ENCODE data around the gene SULT2A1. TPM values are rescaled to one million over a fixed set of nuclear protein-coding genes. Genes with fewer than 3 reads are reported as not detected.
A peak's percentile ranks its signal among the peaks of the same experiment; 100 is the strongest.
"Not testable (repeated sequence)": the region's sequence is repeated elsewhere in the genome, so short reads cannot be mapped to it uniquely, and the experiment has no call there.

SULT2A1 gene, protein sequence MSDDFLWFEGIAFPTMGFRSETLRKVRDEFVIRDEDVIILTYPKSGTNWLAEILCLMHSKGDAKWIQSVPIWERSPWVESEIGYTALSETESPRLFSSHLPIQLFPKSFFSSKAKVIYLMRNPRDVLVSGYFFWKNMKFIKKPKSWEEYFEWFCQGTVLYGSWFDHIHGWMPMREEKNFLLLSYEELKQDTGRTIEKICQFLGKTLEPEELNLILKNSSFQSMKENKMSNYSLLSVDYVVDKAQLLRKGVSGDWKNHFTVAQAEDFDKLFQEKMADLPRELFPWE
- total RNA-seq (not detected), polyA plus RNA-seq (not detected), total RNA-seq (not detected)

DNA sequence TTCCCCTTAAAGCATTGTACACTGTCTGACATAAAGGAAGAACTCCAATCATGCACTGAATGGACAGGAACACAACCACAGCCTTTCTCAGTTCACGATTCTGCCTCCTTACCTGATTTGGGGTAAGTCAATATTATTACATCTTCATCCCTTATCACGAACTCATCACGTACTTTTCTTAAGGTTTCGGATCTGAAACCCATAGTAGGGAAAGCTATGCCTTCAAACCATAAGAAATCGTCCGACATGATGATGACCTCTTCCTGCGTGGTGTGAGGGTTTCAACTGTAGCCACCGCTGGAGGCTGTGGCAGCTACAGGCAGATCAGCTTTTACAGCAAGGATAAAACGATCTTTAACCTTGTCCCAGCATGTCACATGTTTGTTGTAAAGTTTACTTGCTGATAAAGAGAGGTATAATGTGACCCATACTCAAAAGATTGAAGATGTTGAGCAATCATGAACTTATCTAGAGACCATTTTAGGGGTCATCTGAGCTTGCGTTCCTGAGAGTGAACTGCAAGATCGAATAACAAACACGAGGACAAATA is at the start of gene SULT2A1:
SULT2A1 (minus strand) TSS at position 306 of the 550 bp plus-strand sequence; CDS start at position 248, 58 bp downstream.
- no peak for ATAC-seq

DNA sequence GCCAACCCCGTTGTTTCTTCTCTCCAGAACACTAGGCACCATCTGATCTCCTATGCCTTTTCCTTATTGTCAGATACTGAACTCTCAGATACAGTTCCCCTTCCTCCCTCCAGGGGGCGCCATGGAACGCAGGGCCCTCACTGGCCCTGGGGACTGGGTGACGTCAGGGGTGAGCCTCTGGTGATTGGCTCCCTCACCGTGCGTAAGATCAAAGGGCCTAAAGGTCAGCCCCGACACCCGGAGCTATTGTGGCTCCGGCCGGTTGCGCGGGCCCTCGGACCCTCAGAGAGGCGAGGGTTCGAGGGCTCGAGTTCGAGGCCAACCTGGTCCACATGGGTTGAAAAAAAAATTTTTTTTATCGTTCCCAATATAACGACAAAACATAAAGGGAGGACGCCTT is 42.5 kb upstream of the SULT2A1 start:
- POLR2A ChIA-PET; intact Hi-C loops (cut with micrococcal nuclease); H3K27ac ChIP-seq (ENCODE audit: low read depth, low read length); H3K4me1 Mint-ChIP-seq; H3K36me3 ChIP-seq (ENCODE audit: control insufficient read depth in 2 of 3, insufficient read depth in 3 of 3, low read length in 3 of 3); H3K9me3 Mint-ChIP-seq; H3K4me1 ChIP-seq (ENCODE audit: control insufficient read depth in 2 of 2, insufficient read depth in 2 of 2, low read length in 2 of 2); H3K27ac Mint-ChIP-seq; H3K9me3 ChIP-seq (ENCODE audit: control insufficient read depth in 2 of 3, low read length in 3 of 3); H3K27me3 Mint-ChIP-seq; ATAC-seq; CTCF ChIA-PET; H3K4me3 ChIP-seq (ENCODE audit: low read length); H3K4me3 Mint-ChIP-seq; H3K27me3 ChIP-seq (ENCODE audit: control insufficient read depth in 2 of 2, insufficient read depth in 2 of 2, low read length in 2 of 2); H3K36me3 Mint-ChIP-seq: not testable (repeated sequence)
- peak in 1 of 9 donors; percentile 7 for DNase-seq

More for the DNA sequence above, at the start of gene SULT2A1:
- Mint-ChIP-seq H3K36me3 (no peaks in the 10 kb centered on the region), H3K4me1 (peaks cover 0 to 3% (median 0%) of the 10 kb centered on the region in 7 donors), H3K4me3 (no peak within 1 kb of the TSS), H3K9me3 (peaks cover 0 to 2% (median 0%) of the 10 kb centered on the region in 11 donors), H3K27ac (no peak within 1 kb of the TSS), H3K27me3 (peaks cover 2 to 36% (median 21%) of the 10 kb centered on the region in 5 donors)
- Histone ChIP-seq H3K27me3 (ENCODE audit: control insufficient read depth in 2 of 2, insufficient read depth in 2 of 2, low read length in 2 of 2) (no peaks in the 10 kb centered on the region), H3K27ac (ENCODE audit: low read depth, low read length) (no peak within 1 kb of the TSS), H3K4me1 (ENCODE audit: control insufficient read depth in 2 of 2, insufficient read depth in 2 of 2, low read length in 2 of 2) (no peaks in the 10 kb centered on the region), H3K4me3 (ENCODE audit: low read length) (no peak within 1 kb of the TSS), H3K36me3 (ENCODE audit: control insufficient read depth in 2 of 3, insufficient read depth in 3 of 3, low read length in 3 of 3) (no peaks in the 10 kb centered on the region), H3K9me3 (ENCODE audit: control insufficient read depth in 2 of 3, low read length in 3 of 3) (no peaks in the 10 kb centered on the region)
- POLR2A ChIA-PET, result no interaction called here
- CTCF ChIA-PET, result no interaction called here
- intact Hi-C loops (cut with micrococcal nuclease), result no loop called here
- no peak for DNase-seq

- H3K27me3 ChIP-seq (ENCODE audit: control insufficient read depth in 2 of 2, insufficient read depth in 2 of 2, low read length in 2 of 2); H3K9me3 ChIP-seq (ENCODE audit: control insufficient read depth in 2 of 3, low read length in 3 of 3); H3K4me3 ChIP-seq (ENCODE audit: low read length); POLR2A ChIA-PET; H3K27ac ChIP-seq (ENCODE audit: low read depth, low read length); H3K36me3 Mint-ChIP-seq; CTCF ChIA-PET; H3K9me3 Mint-ChIP-seq; H3K4me1 Mint-ChIP-seq; H3K27ac Mint-ChIP-seq; intact Hi-C loops (cut with micrococcal nuclease); H3K4me1 ChIP-seq (ENCODE audit: control insufficient read depth in 2 of 2, insufficient read depth in 2 of 2, low read length in 2 of 2); H3K27me3 Mint-ChIP-seq; H3K36me3 ChIP-seq (ENCODE audit: control insufficient read depth in 2 of 3, insufficient read depth in 3 of 3, low read length in 3 of 3); ATAC-seq: not testable (repeated sequence)
- DNase-seq, result peak in 8 of 9 donors; percentile 81 to 96 (median 90)
- peak overlapping the region in 1 of 10 donors; percentile 50 for H3K4me3 Mint-ChIP-seq
Observed at GRCh38 chr19:47920107-47920506, 34.0 kb upstream of the SULT2A1 start.

GRCh38 chr19:47910191-47910590 is 24.1 kb upstream of the SULT2A1 start:
- H3K36me3 ChIP-seq (ENCODE audit: control insufficient read depth in 2 of 3, insufficient read depth in 3 of 3, low read length in 3 of 3); H3K36me3 Mint-ChIP-seq; H3K27me3 Mint-ChIP-seq; H3K9me3 ChIP-seq (ENCODE audit: control insufficient read depth in 2 of 3, low read length in 3 of 3); intact Hi-C loops (cut with micrococcal nuclease); H3K9me3 Mint-ChIP-seq; H3K4me1 Mint-ChIP-seq; DNase-seq; H3K27ac Mint-ChIP-seq; CTCF ChIA-PET; H3K4me1 ChIP-seq (ENCODE audit: control insufficient read depth in 2 of 2, insufficient read depth in 2 of 2, low read length in 2 of 2); H3K4me3 Mint-ChIP-seq; H3K27me3 ChIP-seq (ENCODE audit: control insufficient read depth in 2 of 2, insufficient read depth in 2 of 2, low read length in 2 of 2); POLR2A ChIA-PET; ATAC-seq; H3K27ac ChIP-seq (ENCODE audit: low read depth, low read length); H3K4me3 ChIP-seq (ENCODE audit: low read length): not testable (repeated sequence)

DNA sequence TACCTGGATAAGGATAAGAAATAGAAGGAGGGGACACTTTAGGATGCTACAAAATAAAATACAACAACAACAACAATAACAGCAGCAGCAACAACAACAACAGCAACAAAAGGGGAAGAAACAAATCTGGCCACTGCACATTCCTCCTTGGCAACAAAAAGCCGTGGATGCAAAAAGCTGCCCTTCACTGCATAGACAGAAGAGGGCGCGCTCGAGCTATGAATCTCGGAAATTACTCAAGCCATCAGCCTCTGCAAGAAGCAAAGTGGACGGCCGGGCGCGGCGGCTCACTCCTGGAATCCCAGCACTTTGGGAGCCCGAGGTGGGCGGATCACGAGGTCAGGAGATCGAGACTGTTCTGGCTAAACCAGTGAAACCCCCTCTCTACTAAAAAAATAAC is 23.2 kb upstream of the SULT2A1 start:
- H3K4me1 ChIP-seq (ENCODE audit: control insufficient read depth in 2 of 2, insufficient read depth in 2 of 2, low read length in 2 of 2); POLR2A ChIA-PET; H3K36me3 ChIP-seq (ENCODE audit: control insufficient read depth in 2 of 3, insufficient read depth in 3 of 3, low read length in 3 of 3); H3K27ac ChIP-seq (ENCODE audit: low read depth, low read length); intact Hi-C loops (cut with micrococcal nuclease); H3K27me3 ChIP-seq (ENCODE audit: control insufficient read depth in 2 of 2, insufficient read depth in 2 of 2, low read length in 2 of 2); H3K27me3 Mint-ChIP-seq; H3K4me1 Mint-ChIP-seq; H3K27ac Mint-ChIP-seq; H3K36me3 Mint-ChIP-seq; H3K4me3 ChIP-seq (ENCODE audit: low read length); H3K9me3 ChIP-seq (ENCODE audit: control insufficient read depth in 2 of 3, low read length in 3 of 3); ATAC-seq; CTCF ChIA-PET; H3K9me3 Mint-ChIP-seq; H3K4me3 Mint-ChIP-seq: not testable (repeated sequence)
- DNase-seq, result peak; percentile 31 to 80 (median 71)

- ATAC-seq (no peak), DNase-seq (no peak)
- H3K27ac Mint-ChIP-seq, result no peak overlapping the region
- H3K4me3 Mint-ChIP-seq, result no peak overlapping the region
- H3K27me3 ChIP-seq (ENCODE audit: control insufficient read depth in 2 of 2, insufficient read depth in 2 of 2, low read length in 2 of 2), result no peaks in the 10 kb centered on the region
- peaks cover 0 to 3% (median 0%) of the 10 kb centered on the region in 11 donors for H3K9me3 Mint-ChIP-seq
- no peaks in the 10 kb centered on the region for H3K4me1 Mint-ChIP-seq
- no peak overlapping the region for H3K4me3 ChIP-seq (ENCODE audit: low read length)
- peaks cover 0 to 22% (median 11%) of the 10 kb centered on the region in 5 donors for H3K27me3 Mint-ChIP-seq
- no peaks in the 10 kb centered on the region for H3K9me3 ChIP-seq (ENCODE audit: control insufficient read depth in 2 of 3, low read length in 3 of 3)
- H3K36me3 Mint-ChIP-seq, result peaks cover 0 to 2% (median 0%) of the 10 kb centered on the region in 5 donors
- intact Hi-C loops (cut with micrococcal nuclease), result no loop called here
- H3K27ac ChIP-seq (ENCODE audit: low read depth, low read length), result no peak overlapping the region
- ChIA-PET POLR2A (no interaction called here), CTCF (no interaction called here)
- no peaks in the 10 kb centered on the region for H3K4me1 ChIP-seq (ENCODE audit: control insufficient read depth in 2 of 2, insufficient read depth in 2 of 2, low read length in 2 of 2)
- no peaks in the 10 kb centered on the region for H3K36me3 ChIP-seq (ENCODE audit: control insufficient read depth in 2 of 3, insufficient read depth in 3 of 3, low read length in 3 of 3)
Observed at GRCh38 chr19:47901370-47901769, 15.3 kb upstream of the SULT2A1 start.

DNA sequence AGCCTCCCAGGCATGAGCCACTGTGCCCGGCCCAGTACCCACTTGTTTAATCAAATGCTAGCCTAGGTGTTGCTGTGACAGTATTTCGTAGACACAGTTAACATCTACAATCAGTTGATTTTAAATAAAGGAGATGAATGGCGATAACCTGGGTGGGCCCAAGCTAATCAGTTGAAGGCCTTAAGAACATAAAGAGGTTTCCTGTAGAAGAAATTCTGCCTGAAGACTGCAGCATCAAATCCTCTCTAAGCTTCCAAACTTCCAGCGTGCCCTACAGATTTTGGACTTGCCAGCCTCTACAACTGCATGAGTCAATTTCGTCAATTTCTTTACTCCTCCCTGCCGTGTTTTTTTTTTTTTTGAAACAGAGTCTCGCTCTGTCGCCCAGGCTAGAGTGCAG is 13.2 kb upstream of the SULT2A1 start:
- Mint-ChIP-seq H3K4me3 (no peak overlapping the region), H3K27me3 (peaks cover 0 to 22% (median 11%) of the 10 kb centered on the region in 5 donors), H3K4me1 (no peaks in the 10 kb centered on the region), H3K27ac (no peak overlapping the region), H3K9me3 (peaks cover 0 to 9% (median 3%) of the 10 kb centered on the region in 11 donors), H3K36me3 (peaks cover 0 to 6% (median 0%) of the 10 kb centered on the region in 5 donors)
- no peaks in the 10 kb centered on the region for H3K4me1 ChIP-seq (ENCODE audit: control insufficient read depth in 2 of 2, insufficient read depth in 2 of 2, low read length in 2 of 2)
- ChIA-PET CTCF (no interaction called here), POLR2A (no interaction called here)
- DNase-seq (no peak), ATAC-seq (no peak)
- no peaks in the 10 kb centered on the region for H3K27me3 ChIP-seq (ENCODE audit: control insufficient read depth in 2 of 2, insufficient read depth in 2 of 2, low read length in 2 of 2)
- intact Hi-C loops (cut with micrococcal nuclease), result no loop called here
- H3K9me3 ChIP-seq (ENCODE audit: control insufficient read depth in 2 of 3, low read length in 3 of 3), result no peaks in the 10 kb centered on the region
- H3K4me3 ChIP-seq (ENCODE audit: low read length), result no peak overlapping the region
- no peaks in the 10 kb centered on the region for H3K36me3 ChIP-seq (ENCODE audit: control insufficient read depth in 2 of 3, insufficient read depth in 3 of 3, low read length in 3 of 3)
- no peak overlapping the region for H3K27ac ChIP-seq (ENCODE audit: low read depth, low read length)

Data from naive thymus-derived CD4-positive, alpha-beta T cell (primary cell).